Measurements from ENCODE around the gene ISOC1. TPM values are rescaled to one million over a fixed set of nuclear protein-coding genes. Genes with fewer than 3 reads are reported as not detected.

ISOC1 gene
- total and polyA plus RNA-seq, 2 of the 13 experiments (the other 11 are each of a cell fraction or from before 2014, with no cell fraction given) = 25.7 to 51.3 TPM

- TF ChIP-seq YEATS4 (CRISPR knock-in tag; IDR thresholded peaks at IDR 0.05; ENCODE audit: borderline replicate concordance) (peak; percentile 93), ELF3 (CRISPR knock-in tag; IDR thresholded peaks at IDR 0.05) (peak; percentile 65), KMT2A (CRISPR knock-in tag; IDR thresholded peaks at IDR 0.05) (peak; percentile 87), ZNF552 (CRISPR knock-in tag; IDR thresholded peaks at IDR 0.05; ENCODE audit: borderline replicate concordance) (peak; percentile 66; the same call in 1 of the 2 replicates), ZNF792 (CRISPR knock-in tag; IDR thresholded peaks at IDR 0.05) (peak; percentile 59; the same call in 1 of the 2 replicates), ZNF616 (CRISPR knock-in tag; IDR thresholded peaks at IDR 0.05; ENCODE audit: low read depth) (no peak; the same call in 1 of the 2 replicates), RFXANK (CRISPR knock-in tag; IDR thresholded peaks at IDR 0.05) (no peak), SRY (CRISPR knock-in tag; IDR thresholded peaks at IDR 0.05) (peak; percentile 94), RNF219 (CRISPR knock-in tag; IDR thresholded peaks at IDR 0.05) (no peak), BRF2 (CRISPR knock-in tag; IDR thresholded peaks at IDR 0.05) (peak; percentile 33; the same call in 1 of the 2 replicates), CBX5 (CRISPR knock-in tag; IDR thresholded peaks at IDR 0.05; ENCODE audit: borderline replicate concordance) (peak; percentile 21; the same call in 1 of the 2 replicates), HINFP (CRISPR knock-in tag; IDR thresholded peaks at IDR 0.05; ENCODE audit: low read depth) (peak; percentile 60; the same call in 1 of the 2 replicates), ZBTB38 (CRISPR knock-in tag; IDR thresholded peaks at IDR 0.05) (peak; percentile 68), MBD4 (IDR thresholded peaks at IDR 0.05; ENCODE audit: borderline replicate concordance, low read length) (no peak), RCOR2 (CRISPR knock-in tag; IDR thresholded peaks at IDR 0.05) (peak; percentile 65; the same call in 1 of the 2 replicates)
- TF ChIP-seq, protein P1, sequence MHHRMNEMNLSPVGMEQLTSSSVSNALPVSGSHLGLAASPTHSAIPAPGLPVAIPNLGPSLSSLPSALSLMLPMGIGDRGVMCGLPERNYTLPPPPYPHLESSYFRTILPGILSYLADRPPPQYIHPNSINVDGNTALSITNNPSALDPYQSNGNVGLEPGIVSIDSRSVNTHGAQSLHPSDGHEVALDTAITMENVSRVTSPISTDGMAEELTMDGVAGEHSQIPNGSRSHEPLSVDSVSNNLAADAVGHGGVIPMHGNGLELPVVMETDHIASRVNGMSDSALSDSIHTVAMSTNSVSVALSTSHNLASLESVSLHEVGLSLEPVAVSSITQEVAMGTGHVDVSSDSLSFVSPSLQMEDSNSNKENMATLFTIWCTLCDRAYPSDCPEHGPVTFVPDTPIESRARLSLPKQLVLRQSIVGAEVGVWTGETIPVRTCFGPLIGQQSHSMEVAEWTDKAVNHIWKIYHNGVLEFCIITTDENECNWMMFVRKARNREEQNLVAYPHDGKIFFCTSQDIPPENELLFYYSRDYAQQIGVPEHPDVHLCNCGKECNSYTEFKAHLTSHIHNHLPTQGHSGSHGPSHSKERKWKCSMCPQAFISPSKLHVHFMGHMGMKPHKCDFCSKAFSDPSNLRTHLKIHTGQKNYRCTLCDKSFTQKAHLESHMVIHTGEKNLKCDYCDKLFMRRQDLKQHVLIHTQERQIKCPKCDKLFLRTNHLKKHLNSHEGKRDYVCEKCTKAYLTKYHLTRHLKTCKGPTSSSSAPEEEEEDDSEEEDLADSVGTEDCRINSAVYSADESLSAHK (CRISPR knock-in tag; IDR thresholded peaks at IDR 0.05; ENCODE audit: borderline replicate concordance) = no peak
- TF ChIP-seq, protein P2, sequence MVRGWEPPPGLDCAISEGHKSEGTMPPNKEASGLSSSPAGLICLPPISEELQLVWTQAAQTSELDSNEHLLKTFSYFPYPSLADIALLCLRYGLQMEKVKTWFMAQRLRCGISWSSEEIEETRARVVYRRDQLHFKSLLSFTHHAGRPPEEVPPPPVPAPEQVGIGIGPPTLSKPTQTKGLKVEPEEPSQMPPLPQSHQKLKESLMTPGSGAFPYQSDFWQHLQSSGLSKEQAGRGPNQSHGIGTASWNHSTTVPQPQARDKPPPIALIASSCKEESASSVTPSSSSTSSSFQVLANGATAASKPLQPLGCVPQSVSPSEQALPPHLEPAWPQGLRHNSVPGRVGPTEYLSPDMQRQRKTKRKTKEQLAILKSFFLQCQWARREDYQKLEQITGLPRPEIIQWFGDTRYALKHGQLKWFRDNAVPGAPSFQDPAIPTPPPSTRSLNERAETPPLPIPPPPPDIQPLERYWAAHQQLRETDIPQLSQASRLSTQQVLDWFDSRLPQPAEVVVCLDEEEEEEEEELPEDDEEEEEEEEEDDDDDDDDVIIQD (CRISPR knock-in tag; IDR thresholded peaks at IDR 0.05; ENCODE audit: low read depth) = peak; percentile 66; the same call in 1 of the 2 replicates
- TF ChIP-seq, protein P3, sequence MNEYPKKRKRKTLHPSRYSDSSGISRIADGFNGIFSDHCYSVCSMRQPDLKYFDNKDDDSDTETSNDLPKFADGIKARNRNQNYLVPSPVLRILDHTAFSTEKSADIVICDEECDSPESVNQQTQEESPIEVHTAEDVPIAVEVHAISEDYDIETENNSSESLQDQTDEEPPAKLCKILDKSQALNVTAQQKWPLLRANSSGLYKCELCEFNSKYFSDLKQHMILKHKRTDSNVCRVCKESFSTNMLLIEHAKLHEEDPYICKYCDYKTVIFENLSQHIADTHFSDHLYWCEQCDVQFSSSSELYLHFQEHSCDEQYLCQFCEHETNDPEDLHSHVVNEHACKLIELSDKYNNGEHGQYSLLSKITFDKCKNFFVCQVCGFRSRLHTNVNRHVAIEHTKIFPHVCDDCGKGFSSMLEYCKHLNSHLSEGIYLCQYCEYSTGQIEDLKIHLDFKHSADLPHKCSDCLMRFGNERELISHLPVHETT (CRISPR knock-in tag; conservative IDR thresholded peaks at IDR 0.05) = peak; percentile 74; the same call in 1 of the 2 replicates
Measured at GRCh38 chr5:129094924-129095899, 663 bp downstream of the ISOC1 start (continued).
